NOMO-1 (cell line): ENCODE data around the gene ADAMTSL3.

Experiments used
- DNase-seq, 2 experiments: peaks; one replicate each; lab custom pipeline; 2025; ENCODE audit not compliant: unreplicated experiment in 2 of 2; lab: John Stamatoyannopoulos, UW

Gene ADAMTSL3

GRCh38 chr15:83653639-83654378 is at the start of gene ADAMTSL3:
Gene ADAMTSL3 (plus strand): TSS chr15:83654123. CDS start chr15:83655762, 1,639 bp downstream.
- no peak for DNase-seq

GRCh38 chr15:83604549-83604948 is 49.4 kb upstream of the ADAMTSL3 start:
- DNase-seq = no peak

- DNase-seq = no peak
These were observed 48.6 kb upstream of the ADAMTSL3 start for GRCh38 chr15:83605111-83605945.

- DNase-seq = no peak
These were observed 43.8 kb upstream of the ADAMTSL3 start for GRCh38 chr15:83610132-83610531.

- no peak for DNase-seq
These were observed 42.8 kb upstream of the ADAMTSL3 start for GRCh38 chr15:83610901-83611685.

GRCh38 chr15:83612226-83612625 is 41.7 kb upstream of the ADAMTSL3 start:
- no peak for DNase-seq

GRCh38 chr15:83612898-83613635 is 40.9 kb upstream of the ADAMTSL3 start:
- no peak for DNase-seq

- no peak for DNase-seq
These were observed 40.2 kb upstream of the ADAMTSL3 start for GRCh38 chr15:83613714-83614113.

- DNase-seq = no peak
These were observed 37.1 kb upstream of the ADAMTSL3 start for GRCh38 chr15:83616840-83617239.

GRCh38 chr15:83626171-83626802 is 27.6 kb upstream of the ADAMTSL3 start:
- no peak for DNase-seq

GRCh38 chr15:83631534-83631933 is 22.4 kb upstream of the ADAMTSL3 start:
- DNase-seq = no peak

- DNase-seq = no peak
These were observed 10.7 kb upstream of the ADAMTSL3 start for GRCh38 chr15:83643201-83643600.

GRCh38 chr15:83644439-83644838 is 9.5 kb upstream of the ADAMTSL3 start:
- no peak for DNase-seq

GRCh38 chr15:83650831-83651230 is 3.1 kb upstream of the ADAMTSL3 start:
- DNase-seq = no peak

- DNase-seq = no peak
These were observed 2.4 kb upstream of the ADAMTSL3 start for GRCh38 chr15:83651541-83651940.

- DNase-seq = no peak
These were observed 1.2 kb upstream of the ADAMTSL3 start for GRCh38 chr15:83652626-83653204.

GRCh38 chr15:83653288-83653638 is 660 bp upstream of the ADAMTSL3 start:
- no peak for DNase-seq

- no peak for DNase-seq
These were observed 685 bp downstream of the ADAMTSL3 start for GRCh38 chr15:83654379-83655236.

GRCh38 chr15:83655237-83655616 is 1.3 kb downstream of the ADAMTSL3 start:
- DNase-seq = no peak
